H9 (cell line): ENCODE data around the gene TRH. TPM values are rescaled to one million over a fixed set of nuclear protein-coding genes. Genes with fewer than 3 reads are reported as not detected.

Experiments
- DNase-seq: peaks from one replicate; pipeline ENCODE4 v3.0.0-alpha.2; 2017
- H2AFZ ChIP-seq: one replicate; pipeline ENCODE4 v1.6.1; 2013; ENCODE audit warnings: mild to moderate bottlenecking, low read length, control low read depth, moderate library complexity
- H2AK5ac ChIP-seq: 2 replicates; pipeline ENCODE4 v1.6.1; 2013; ENCODE audit warnings: low read length, control low read depth, mixed read lengths; ENCODE audit not compliant: insufficient read length
- H2BK120ac ChIP-seq: one replicate; pipeline ENCODE4 v1.6.1; 2013; ENCODE audit warnings: low read depth, mild to moderate bottlenecking, low read length, control low read depth, inconsistent platforms; ENCODE audit not compliant: poor library complexity, severe bottlenecking
- H2BK12ac ChIP-seq: 2 replicates; pipeline ENCODE4 v1.6.1; 2013; ENCODE audit warnings: low read length, control low read depth, mixed read lengths, low read depth; ENCODE audit not compliant: insufficient read length
- H2BK15ac ChIP-seq: 2 replicates; pipeline ENCODE4 v1.6.1; 2013; ENCODE audit warnings: low read depth, low read length, control low read depth
- H2BK20ac ChIP-seq: one replicate; pipeline ENCODE4 v1.6.1; 2013; ENCODE audit warnings: low read depth, mild to moderate bottlenecking, low read length, control low read depth, inconsistent platforms; ENCODE audit not compliant: poor library complexity, severe bottlenecking
- H2BK5ac ChIP-seq: 2 replicates; pipeline ENCODE4 v1.6.1; 2013; ENCODE audit warnings: low read length, control low read depth, mixed read lengths; ENCODE audit not compliant: insufficient read length
- H3K14ac ChIP-seq: 2 replicates; pipeline ENCODE4 v1.6.1; 2013; ENCODE audit warnings: low read length, control low read depth; ENCODE audit not compliant: insufficient read depth
- H3K18ac ChIP-seq: 2 replicates; pipeline ENCODE4 v1.6.1; 2013; ENCODE audit warnings: low read depth, mild to moderate bottlenecking, mixed read lengths, low read length, control low read depth; ENCODE audit not compliant: insufficient read length
- H3K23ac ChIP-seq: 2 replicates; pipeline ENCODE4 v1.6.1; 2013; ENCODE audit warnings: low read length, control low read depth, mixed read lengths, low read depth; ENCODE audit not compliant: insufficient read length
- H3K23me2 ChIP-seq: 2 replicates; pipeline ENCODE4 v1.6.1; 2013; ENCODE audit warnings: low read depth, mild to moderate bottlenecking, mixed read lengths, low read length, control low read depth; ENCODE audit not compliant: insufficient read length, poor library complexity, severe bottlenecking
- H3K27ac ChIP-seq: 2 replicates; pipeline ENCODE4 v1.5.1; 2013; ENCODE audit warnings: low read length, control low read depth, mixed read lengths, low read depth; ENCODE audit not compliant: insufficient read length
- H3K27me3 ChIP-seq: 2 replicates; pipeline ENCODE4 v1.6.1; 2013; ENCODE audit warnings: low read length, control low read depth, inconsistent platforms; ENCODE audit not compliant: insufficient read depth
- H3K4ac ChIP-seq: 2 replicates; pipeline ENCODE4 v1.6.1; 2013; ENCODE audit warnings: low read depth, mild to moderate bottlenecking, control low read depth, inconsistent platforms, low read length, moderate library complexity
- H3K4me1 ChIP-seq: 2 replicates; pipeline ENCODE4 v1.6.1; 2013; ENCODE audit warnings: low read length, control low read depth, inconsistent platforms; ENCODE audit not compliant: insufficient read depth
- H3K4me2 ChIP-seq: 2 replicates; pipeline ENCODE4 v1.6.1; 2013; ENCODE audit warnings: low read length, control low read depth, mixed read lengths; ENCODE audit not compliant: insufficient read length, insufficient read depth
- H3K56ac ChIP-seq: 2 replicates; pipeline ENCODE4 v1.6.1; 2013; ENCODE audit warnings: low read depth, mild to moderate bottlenecking, mixed read lengths, low read length, control low read depth; ENCODE audit not compliant: insufficient read length
- H3K79me1 ChIP-seq: 2 replicates; pipeline ENCODE4 v1.6.1; 2013; ENCODE audit warnings: low read depth, mild to moderate bottlenecking, moderate library complexity, low read length, control low read depth, inconsistent platforms; ENCODE audit not compliant: insufficient read depth, poor library complexity, severe bottlenecking
- H3K79me2 ChIP-seq: 2 replicates; pipeline ENCODE4 v1.6.1; 2013; ENCODE audit warnings: low read length, control low read depth, inconsistent platforms; ENCODE audit not compliant: insufficient read depth
- H3K9ac ChIP-seq: 2 replicates; pipeline ENCODE4 v1.6.1; 2013; ENCODE audit warnings: low read length, control low read depth, mixed read lengths; ENCODE audit not compliant: insufficient read length; ENCODE audit errors: extremely low read depth
- H3K9me3 ChIP-seq: one replicate; pipeline ENCODE4 v1.6.1; 2013; ENCODE audit warnings: low read depth, low read length, inconsistent platforms; ENCODE audit not compliant: control insufficient read depth
- H3T11ph ChIP-seq: one replicate; pipeline ENCODE4 v1.6.1; 2013; ENCODE audit warnings: mild to moderate bottlenecking, low read length, control low read depth, inconsistent platforms
- H4K20me1 ChIP-seq: one replicate; pipeline ENCODE4 v1.6.1; 2013; ENCODE audit not compliant: control insufficient read depth, insufficient read length, insufficient read depth
- H4K5ac ChIP-seq: 2 replicates; pipeline ENCODE4 v1.6.1; 2013; ENCODE audit warnings: low read depth, mild to moderate bottlenecking, mixed read lengths, low read length, control low read depth; ENCODE audit not compliant: insufficient read length
- H4K8ac ChIP-seq: replicated peaks from 2 replicates; pipeline ENCODE4 v1.6.1; 2013; ENCODE audit warnings: low read length, control low read depth, mixed read lengths, low read depth; ENCODE audit not compliant: insufficient read length
- H4K91ac ChIP-seq: 2 replicates; pipeline ENCODE4 v1.6.1; 2013; ENCODE audit warnings: low read depth, mild to moderate bottlenecking, moderate library complexity, mixed read lengths, low read length, control low read depth; ENCODE audit not compliant: insufficient read length
- H3K27ac Mint-ChIP-seq, 3 experiments: 2 replicates in 2 of 3; 3 replicates in 1 of 3; pipeline ENCODE4 v1.8.0; 2020 to 2021; ENCODE audit warnings: mixed read lengths in 3 of 3, mild to moderate bottlenecking in 1 of 3, moderate library complexity in 1 of 3
- H3K27me3 Mint-ChIP-seq: 2 replicates; pipeline ENCODE4 v1.8.0; 2021; ENCODE audit warnings: low read depth, mild to moderate bottlenecking, moderate library complexity, mixed read lengths
- H3K36me3 Mint-ChIP-seq, 3 experiments: 2 replicates in 2 of 3; 3 replicates in 1 of 3; pipeline ENCODE4 v1.8.0; 2020 to 2021; ENCODE audit warnings: low read depth in 3 of 3, mixed read lengths in 3 of 3; ENCODE audit not compliant: insufficient read depth in 1 of 3
- H3K4me1 Mint-ChIP-seq, 2 experiments: 2 replicates each; pipeline ENCODE4 v1.8.0; 2020; ENCODE audit warnings: mixed read lengths in 2 of 2
- H3K4me3 Mint-ChIP-seq, 2 experiments: 2 replicates in 1 of 2; 3 replicates in 1 of 2; pipeline ENCODE4 v1.8.0; 2020 to 2021; ENCODE audit warnings: mild to moderate bottlenecking in 2 of 2, mixed read lengths in 2 of 2, moderate library complexity in 1 of 2
- H3K9me3 Mint-ChIP-seq, 2 experiments: 2 replicates in 1 of 2; 3 replicates in 1 of 2; pipeline ENCODE4 v1.8.0; 2020; ENCODE audit warnings: mild to moderate bottlenecking in 2 of 2, mixed read lengths in 2 of 2, moderate library complexity in 1 of 2
- WGBS: extraction: QIAGEN DNeasy Blood & Tissue Kit; methylation state at CpG from one replicate; pipeline ENCODE4 v1.1.7; 2013; ENCODE audit warnings: missing lambda C conversion rate, low lambda C conversion rate, mixed read lengths; ENCODE audit not compliant: insufficient read length; ENCODE audit errors: extremely low coverage; 5-methylcytosine and 5-hydroxymethylcytosine counted together
- total RNA-seq: library from RNA; stranded (reverse); gene quantifications from 2 replicates; pipeline ENCODE4 v1.2.1, GENCODE V29; 2021
- TF ChIP-seq, protein P1 (sequence below): fragments of 200-600 bp; sonication (generic); conservative IDR thresholded peaks from 3 replicates; pipeline ENCODE4 v1.8.0; 2021; ENCODE audit warnings: antibody characterized with exemption, mild to moderate bottlenecking

The TRH gene
- total RNA-seq, 1 experiment from 2014 or later: not detected

- H3K4me1 Mint-ChIP-seq: peaks cover 11 to 21% of the 10 kb centered on the region in 2 experiments
- H3K9ac ChIP-seq: no peak overlapping the region
- H3K9me3 ChIP-seq: no peaks in the 10 kb centered on the region
- H4K5ac ChIP-seq: no peak overlapping the region
- H3K23me2 ChIP-seq: no peaks in the 10 kb centered on the region
- TF ChIP-seq, protein P1, sequence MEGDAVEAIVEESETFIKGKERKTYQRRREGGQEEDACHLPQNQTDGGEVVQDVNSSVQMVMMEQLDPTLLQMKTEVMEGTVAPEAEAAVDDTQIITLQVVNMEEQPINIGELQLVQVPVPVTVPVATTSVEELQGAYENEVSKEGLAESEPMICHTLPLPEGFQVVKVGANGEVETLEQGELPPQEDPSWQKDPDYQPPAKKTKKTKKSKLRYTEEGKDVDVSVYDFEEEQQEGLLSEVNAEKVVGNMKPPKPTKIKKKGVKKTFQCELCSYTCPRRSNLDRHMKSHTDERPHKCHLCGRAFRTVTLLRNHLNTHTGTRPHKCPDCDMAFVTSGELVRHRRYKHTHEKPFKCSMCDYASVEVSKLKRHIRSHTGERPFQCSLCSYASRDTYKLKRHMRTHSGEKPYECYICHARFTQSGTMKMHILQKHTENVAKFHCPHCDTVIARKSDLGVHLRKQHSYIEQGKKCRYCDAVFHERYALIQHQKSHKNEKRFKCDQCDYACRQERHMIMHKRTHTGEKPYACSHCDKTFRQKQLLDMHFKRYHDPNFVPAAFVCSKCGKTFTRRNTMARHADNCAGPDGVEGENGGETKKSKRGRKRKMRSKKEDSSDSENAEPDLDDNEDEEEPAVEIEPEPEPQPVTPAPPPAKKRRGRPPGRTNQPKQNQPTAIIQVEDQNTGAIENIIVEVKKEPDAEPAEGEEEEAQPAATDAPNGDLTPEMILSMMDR: peak; percentile 28; the same call in 2 of the 3 replicates
- no peak overlapping the region for H2BK20ac ChIP-seq
- H3K18ac ChIP-seq: peak overlapping the region; percentile 34
- H2AK5ac ChIP-seq: no peak overlapping the region
- peak overlapping the region in 1 of 3 experiments; percentile 60; a peak in 1 of 7 replicates for H3K27ac Mint-ChIP-seq
- H3K27me3 Mint-ChIP-seq: peaks cover 19% of the 10 kb centered on the region
- no peaks in the 10 kb centered on the region for H3K27me3 ChIP-seq
- H3K9me3 Mint-ChIP-seq: no peaks in the 10 kb centered on the region
- no peak overlapping the region for H4K91ac ChIP-seq
- peak; percentile 68 for DNase-seq
- no peak overlapping the region for H4K8ac ChIP-seq
- H3K27ac ChIP-seq: no peak overlapping the region
- WGBS: no CpG with 5 or more reads among the region's 9 CpGs
- H2BK5ac ChIP-seq: no peak overlapping the region
- no peaks in the 10 kb centered on the region for H3K79me1 ChIP-seq
- no peak overlapping the region for H3T11ph ChIP-seq
- H2AFZ ChIP-seq: no peak overlapping the region
- H3K4me3 Mint-ChIP-seq: no peak overlapping the region
- no peak overlapping the region for H2BK12ac ChIP-seq
- H3K4me2 ChIP-seq: no peak overlapping the region
- peak overlapping the region; percentile 8; the same call in 1 of the 2 replicates for H3K14ac ChIP-seq
- no peak overlapping the region for H3K56ac ChIP-seq
- H3K79me2 ChIP-seq: no peaks in the 10 kb centered on the region
- H3K4me1 ChIP-seq: no peaks in the 10 kb centered on the region
- no peak overlapping the region for H3K4ac ChIP-seq
- H2BK15ac ChIP-seq: no peak overlapping the region
- H2BK120ac ChIP-seq: no peak overlapping the region
- no peak overlapping the region for H3K23ac ChIP-seq
- H4K20me1 ChIP-seq: no peaks in the 10 kb centered on the region
- no peaks in the 10 kb centered on the region for H3K36me3 Mint-ChIP-seq
Observed at GRCh38 chr3:129937717-129938116, 36.8 kb upstream of the TRH start.
